Measurements from ENCODE around the gene ZNF691.
A peak's percentile ranks its signal among the peaks of the same experiment; 100 is the strongest.
"Not testable (repeated sequence)": the region's sequence is repeated elsewhere in the genome, so short reads cannot be mapped to it uniquely, and the experiment has no call there.

The ZNF691 gene, protein sequence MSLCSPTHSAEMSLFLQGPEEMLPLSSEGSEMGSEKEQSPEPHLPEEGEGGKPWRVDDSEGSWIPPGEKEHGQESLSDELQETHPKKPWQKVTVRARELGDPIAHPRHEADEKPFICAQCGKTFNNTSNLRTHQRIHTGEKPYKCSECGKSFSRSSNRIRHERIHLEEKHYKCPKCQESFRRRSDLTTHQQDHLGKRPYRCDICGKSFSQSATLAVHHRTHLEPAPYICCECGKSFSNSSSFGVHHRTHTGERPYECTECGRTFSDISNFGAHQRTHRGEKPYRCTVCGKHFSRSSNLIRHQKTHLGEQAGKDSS

DNA sequence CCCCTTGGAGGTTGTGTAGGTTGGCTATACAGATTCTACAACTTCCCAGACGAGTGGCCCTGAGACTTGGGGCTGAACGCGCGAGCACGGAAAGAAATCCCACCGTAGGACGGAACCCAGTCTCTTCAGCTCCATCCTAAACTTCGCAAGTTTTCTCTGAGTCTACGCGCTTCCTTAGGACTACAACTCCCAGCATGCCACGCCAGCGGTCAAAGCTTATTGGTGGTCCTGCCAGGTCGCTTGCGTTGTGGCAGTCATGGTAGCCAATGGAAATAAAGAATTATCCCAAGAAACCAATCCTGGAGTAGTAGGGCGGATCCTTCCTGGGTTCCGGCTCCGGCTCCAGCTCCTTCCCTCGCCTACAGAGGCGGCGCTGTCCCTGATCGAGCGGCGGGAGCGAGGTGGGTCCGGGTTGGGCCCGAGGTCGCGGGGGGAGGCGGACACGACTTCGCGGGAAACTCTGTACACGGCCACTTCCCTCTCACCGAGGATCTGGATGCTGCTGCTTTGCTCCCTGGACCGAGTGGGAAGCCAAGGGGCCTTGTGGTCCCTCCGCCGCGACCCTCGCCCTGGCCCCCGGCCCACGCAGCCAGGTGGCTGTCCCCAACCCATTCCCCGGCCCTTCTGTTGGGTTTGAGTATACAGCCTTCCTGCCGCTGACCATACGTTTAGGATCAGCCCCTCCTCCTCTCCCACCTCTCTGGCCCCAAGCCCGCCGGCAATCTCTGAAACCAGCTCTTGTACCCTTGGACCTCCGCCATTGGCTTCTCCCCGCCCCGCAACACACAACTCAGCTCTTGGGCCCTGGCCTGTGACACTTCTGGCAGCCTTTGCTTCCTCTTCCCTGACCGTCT is at the start of gene ZNF691:
Gene ZNF691, plus strand, starts transcription at position 357 of the 854 bp plus-strand sequence. CDS start 3,046 bp downstream, outside the sequence.
- peak; percentile 63 to 82 for DNase-seq (ENCODE audit: low spot score in 2 of 2)
- H3K4me3 Mint-ChIP-seq, result peak within 1 kb of the TSS; percentile 88
- H3K27me3 Mint-ChIP-seq, result no peaks in the 10 kb centered on the region
- H3K4me1 Mint-ChIP-seq, result peaks cover 26% of the 10 kb centered on the region
- ATAC-seq (replicated peaks; ENCODE audit: extremely low read depth, poor library complexity, severe bottlenecking), result peak; percentile 96
- peak within 1 kb of the TSS; percentile 87 for H3K27ac Mint-ChIP-seq (ENCODE audit: low read depth)
- H3K9me3 Mint-ChIP-seq, result no peaks in the 10 kb centered on the region
- no peaks in the 10 kb centered on the region for H3K36me3 Mint-ChIP-seq (ENCODE audit: insufficient read depth)

DNA sequence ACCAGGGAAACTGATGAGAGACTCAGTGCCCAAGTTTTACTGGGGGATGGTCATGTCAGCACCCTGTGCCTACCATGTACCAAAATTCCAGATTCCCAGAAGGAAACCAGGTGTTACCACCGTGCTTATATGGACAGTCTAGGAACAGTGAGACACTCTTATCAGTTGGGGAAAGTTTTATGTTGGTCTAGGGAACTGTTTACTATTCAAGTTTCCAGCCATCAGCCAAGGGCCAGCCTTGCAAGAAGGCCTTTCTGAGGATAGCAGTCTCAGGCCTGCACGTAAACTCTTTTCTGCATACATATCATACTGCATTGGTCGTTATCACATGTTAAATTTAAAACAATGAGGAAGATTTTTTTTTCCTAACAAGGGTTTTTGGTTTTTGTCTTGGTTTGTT is 49.0 kb upstream of the ZNF691 start:
- Mint-ChIP-seq H3K4me1 (no peaks in the 10 kb centered on the region), H3K27me3 (no peaks in the 10 kb centered on the region), H3K27ac (ENCODE audit: low read depth) (no peak overlapping the region), H3K9me3 (no peaks in the 10 kb centered on the region), H3K4me3 (no peak overlapping the region), H3K36me3 (ENCODE audit: insufficient read depth) (peaks cover 2% of the 10 kb centered on the region)
- ATAC-seq (replicated peaks; ENCODE audit: extremely low read depth, poor library complexity, severe bottlenecking) (no peak), DNase-seq (ENCODE audit: low spot score in 2 of 2) (no peak)

DNA sequence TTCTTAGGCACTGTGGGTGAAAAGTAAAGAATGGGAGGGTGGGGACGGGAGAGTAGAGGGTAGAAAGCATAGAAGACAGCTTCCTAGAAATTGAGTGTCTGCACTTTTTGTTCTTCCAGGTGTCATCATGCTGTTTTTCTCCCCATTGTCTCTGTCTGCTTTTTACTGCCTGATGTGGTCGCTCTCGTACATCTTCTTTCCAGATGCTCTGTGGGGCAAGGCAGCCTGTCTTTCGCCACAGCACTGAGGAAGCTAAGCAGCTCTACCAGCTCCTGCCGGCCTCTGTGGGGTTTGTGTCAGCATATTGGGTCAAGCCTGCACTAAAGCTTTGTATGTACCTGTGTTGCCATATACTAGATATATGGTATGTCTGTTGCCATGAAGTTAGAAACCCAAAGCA is 48.4 kb upstream of the ZNF691 start:
- no peak for DNase-seq (ENCODE audit: low spot score in 2 of 2)
- no peaks in the 10 kb centered on the region for H3K27me3 Mint-ChIP-seq
- ATAC-seq (replicated peaks; ENCODE audit: extremely low read depth, poor library complexity, severe bottlenecking), result no peak
- no peaks in the 10 kb centered on the region for H3K9me3 Mint-ChIP-seq
- H3K4me3 Mint-ChIP-seq, result no peak overlapping the region
- H3K27ac Mint-ChIP-seq (ENCODE audit: low read depth), result no peak overlapping the region
- H3K4me1 Mint-ChIP-seq, result no peaks in the 10 kb centered on the region
- peaks cover 2% of the 10 kb centered on the region for H3K36me3 Mint-ChIP-seq (ENCODE audit: insufficient read depth)

DNA sequence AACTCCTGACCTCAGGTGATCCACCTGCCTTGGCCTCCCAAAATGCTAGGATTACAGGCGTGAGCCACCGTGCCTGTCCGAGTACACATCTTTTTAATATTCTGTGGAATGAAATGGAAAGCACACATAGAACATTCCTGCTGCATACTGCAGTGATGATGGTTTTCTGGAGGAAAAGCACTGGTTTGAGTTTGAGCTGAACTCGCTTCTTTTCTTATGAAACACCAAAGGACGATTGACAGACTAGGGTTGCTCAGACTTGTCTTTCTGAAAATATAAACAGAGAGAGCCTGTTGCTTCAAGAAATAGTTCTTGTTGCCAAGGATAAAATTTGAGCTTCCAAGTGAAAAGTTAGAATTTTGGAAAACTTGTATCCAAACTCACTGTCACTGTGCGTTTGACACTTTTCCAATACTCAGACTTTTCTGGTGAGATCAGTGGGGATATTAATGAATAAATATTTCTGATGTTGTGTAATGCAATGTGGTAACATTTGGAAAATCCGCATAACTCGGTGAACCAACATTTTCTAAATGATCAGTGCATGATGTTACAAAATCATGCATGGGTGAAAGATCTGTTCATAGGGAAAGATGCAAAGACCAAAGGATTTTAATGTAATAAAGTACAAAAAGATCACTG is 44.5 kb upstream of the ZNF691 start:
- H3K27ac Mint-ChIP-seq (ENCODE audit: low read depth), result no peak overlapping the region
- H3K36me3 Mint-ChIP-seq (ENCODE audit: insufficient read depth), result peaks cover 2% of the 10 kb centered on the region
- no peaks in the 10 kb centered on the region for H3K27me3 Mint-ChIP-seq
- no peak for ATAC-seq (replicated peaks; ENCODE audit: extremely low read depth, poor library complexity, severe bottlenecking)
- no peaks in the 10 kb centered on the region for H3K4me1 Mint-ChIP-seq
- H3K9me3 Mint-ChIP-seq, result no peaks in the 10 kb centered on the region
- no peak overlapping the region for H3K4me3 Mint-ChIP-seq
- DNase-seq (ENCODE audit: low spot score in 2 of 2), result no peak

DNA sequence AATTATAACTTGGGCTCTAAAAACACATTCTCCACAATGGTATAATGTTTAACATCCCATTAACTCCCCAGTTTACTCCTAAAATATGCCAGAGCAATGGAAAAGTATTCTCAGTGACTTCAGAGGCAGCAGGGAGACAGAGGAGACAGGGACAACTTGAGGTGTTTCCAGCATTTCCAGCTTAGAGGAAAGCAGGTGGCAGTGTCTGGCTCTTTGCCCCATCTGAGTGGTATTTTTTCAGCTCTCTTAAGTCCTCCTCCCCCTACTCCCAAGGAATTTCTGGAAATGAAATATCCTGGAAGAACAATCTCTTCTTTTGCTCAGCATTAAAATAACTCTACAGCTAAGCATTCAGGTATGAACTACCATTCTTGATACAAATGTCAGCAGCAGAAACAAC is 40.2 kb upstream of the ZNF691 start:
- no peaks in the 10 kb centered on the region for H3K4me1 Mint-ChIP-seq
- DNase-seq (ENCODE audit: low spot score in 2 of 2), result no peak
- no peak for ATAC-seq (replicated peaks; ENCODE audit: extremely low read depth, poor library complexity, severe bottlenecking)
- H3K27me3 Mint-ChIP-seq, result no peaks in the 10 kb centered on the region
- H3K4me3 Mint-ChIP-seq, result no peak overlapping the region
- H3K27ac Mint-ChIP-seq (ENCODE audit: low read depth), result no peak overlapping the region
- H3K9me3 Mint-ChIP-seq, result no peaks in the 10 kb centered on the region
- H3K36me3 Mint-ChIP-seq (ENCODE audit: insufficient read depth), result peaks cover 2% of the 10 kb centered on the region

DNA sequence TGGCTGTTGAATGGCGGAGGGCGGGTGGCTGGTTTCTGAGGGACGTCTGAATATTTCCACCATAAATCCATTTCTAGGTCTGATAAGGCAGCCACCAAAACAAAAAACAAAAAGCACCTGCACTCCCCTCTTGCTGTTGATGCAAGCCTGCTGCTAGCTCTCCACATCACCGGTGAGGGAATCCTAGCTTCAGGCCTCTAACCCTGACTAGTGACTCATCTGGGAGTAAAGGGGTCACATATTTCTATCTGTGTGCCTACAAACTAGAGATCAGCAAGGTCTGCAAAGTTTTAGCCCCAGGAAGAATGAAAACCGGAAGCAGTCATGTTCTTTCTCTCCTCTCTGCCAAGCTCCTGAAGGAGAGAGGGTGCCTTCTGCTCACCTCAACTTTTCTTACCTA is 39.8 kb upstream of the ZNF691 start:
- H3K27me3 Mint-ChIP-seq, result no peaks in the 10 kb centered on the region
- peaks cover 3% of the 10 kb centered on the region for H3K4me1 Mint-ChIP-seq
- no peak overlapping the region for H3K27ac Mint-ChIP-seq (ENCODE audit: low read depth)
- no peak for ATAC-seq (replicated peaks; ENCODE audit: extremely low read depth, poor library complexity, severe bottlenecking)
- no peak overlapping the region for H3K4me3 Mint-ChIP-seq
- no peaks in the 10 kb centered on the region for H3K9me3 Mint-ChIP-seq
- DNase-seq (ENCODE audit: low spot score in 2 of 2), result no peak
- H3K36me3 Mint-ChIP-seq (ENCODE audit: insufficient read depth), result peaks cover 2% of the 10 kb centered on the region

DNA sequence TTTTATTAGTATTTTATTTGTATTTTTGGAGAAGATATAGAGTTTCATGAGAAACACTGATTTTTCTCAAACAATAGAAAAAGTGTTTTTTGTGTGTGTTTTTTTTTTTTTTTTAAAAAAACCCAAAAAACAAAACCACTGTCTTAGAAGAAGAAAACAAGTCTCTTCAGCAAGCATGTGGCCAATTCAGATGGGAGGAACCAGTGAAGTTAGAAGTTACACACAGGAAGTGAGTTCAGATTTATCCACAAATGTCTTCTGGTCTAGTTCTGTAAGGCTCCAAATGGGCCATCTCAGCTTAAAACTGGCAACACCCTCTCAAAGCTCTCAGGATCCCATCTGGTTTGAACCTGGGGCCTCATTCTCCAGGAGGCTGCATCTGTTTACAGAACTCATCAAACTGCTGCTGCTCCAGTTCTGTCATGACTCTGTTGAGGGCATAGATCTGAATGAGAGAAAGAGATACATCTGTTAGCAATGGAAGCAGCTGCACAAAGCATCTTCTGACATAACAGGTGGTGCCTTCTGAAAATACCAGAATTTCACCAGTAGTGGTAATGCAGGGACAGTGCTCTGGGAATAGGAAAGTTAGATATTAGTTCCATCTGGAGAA is 39.3 kb upstream of the ZNF691 start:
- Mint-ChIP-seq H3K4me1 (peaks cover 5% of the 10 kb centered on the region), H3K9me3 (no peaks in the 10 kb centered on the region), H3K27ac (ENCODE audit: low read depth) (no peak overlapping the region), H3K36me3 (ENCODE audit: insufficient read depth) (peaks cover 2% of the 10 kb centered on the region), H3K27me3 (no peaks in the 10 kb centered on the region), H3K4me3 (no peak overlapping the region)
- no peak for DNase-seq (ENCODE audit: low spot score in 2 of 2)
- ATAC-seq (replicated peaks; ENCODE audit: extremely low read depth, poor library complexity, severe bottlenecking), result no peak

DNA sequence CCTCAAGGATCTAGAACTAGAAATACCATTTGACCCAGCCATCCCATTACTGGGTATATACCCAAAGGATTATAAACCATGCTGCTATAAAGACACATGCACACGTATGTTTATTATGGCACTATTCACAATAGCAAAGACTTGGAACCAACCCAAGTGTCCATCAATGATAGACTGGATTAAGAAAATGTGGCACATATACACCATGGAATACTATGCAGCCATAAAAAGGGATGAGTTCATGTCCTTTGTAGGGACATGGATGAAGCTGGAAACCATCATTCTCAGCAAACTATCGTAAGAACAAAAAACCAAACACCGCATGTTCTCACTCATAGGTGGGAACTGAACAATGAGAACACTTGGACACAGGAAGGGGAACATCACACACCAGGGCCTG is 31.6 kb upstream of the ZNF691 start:
- not testable (repeated sequence) for H3K9me3 Mint-ChIP-seq; ATAC-seq (replicated peaks; ENCODE audit: extremely low read depth, poor library complexity, severe bottlenecking); DNase-seq (ENCODE audit: low spot score in 2 of 2); H3K27me3 Mint-ChIP-seq; H3K4me3 Mint-ChIP-seq; H3K36me3 Mint-ChIP-seq (ENCODE audit: insufficient read depth); H3K27ac Mint-ChIP-seq (ENCODE audit: low read depth)
- peaks cover 24% of the 10 kb centered on the region for H3K4me1 Mint-ChIP-seq

DNA sequence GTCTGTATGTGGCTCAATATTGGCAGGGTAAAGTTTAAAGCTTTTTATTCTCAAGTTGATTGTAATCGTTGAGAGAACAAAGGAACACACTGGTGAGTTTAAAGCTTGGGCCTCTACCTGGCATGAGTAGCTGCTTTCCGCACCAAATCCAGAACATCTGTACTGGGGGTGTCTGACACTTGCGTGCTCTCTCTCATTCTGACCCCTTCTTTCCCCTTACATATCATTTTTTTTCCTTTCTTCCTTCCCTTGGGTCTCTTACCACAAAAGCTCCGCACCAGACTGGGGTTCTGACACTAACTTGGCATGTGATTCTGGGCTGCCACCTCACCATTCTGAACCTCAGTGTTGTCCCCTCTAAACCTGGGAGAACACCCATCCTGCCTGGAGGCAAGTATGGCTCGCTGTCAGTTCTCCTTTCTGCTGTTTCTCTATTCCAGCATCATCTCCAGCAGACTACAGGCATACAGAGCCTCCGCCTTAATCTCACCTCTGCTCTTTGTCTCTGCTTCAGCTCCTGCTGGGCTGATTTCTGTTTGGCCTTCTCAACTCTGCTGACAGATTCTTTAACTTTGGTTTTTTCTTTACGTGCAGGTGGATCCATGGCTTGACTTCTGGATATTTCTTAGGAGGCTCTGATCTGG is 30.4 kb upstream of the ZNF691 start:
- no peak for DNase-seq (ENCODE audit: low spot score in 2 of 2)
- no peaks in the 10 kb centered on the region for H3K9me3 Mint-ChIP-seq
- ATAC-seq (replicated peaks; ENCODE audit: extremely low read depth, poor library complexity, severe bottlenecking), result no peak
- no peaks in the 10 kb centered on the region for H3K27me3 Mint-ChIP-seq
- peaks cover 6% of the 10 kb centered on the region for H3K36me3 Mint-ChIP-seq (ENCODE audit: insufficient read depth)
- H3K4me3 Mint-ChIP-seq, result peak overlapping the region; percentile 82
- H3K27ac Mint-ChIP-seq (ENCODE audit: low read depth), result peak overlapping the region; percentile 83
- peaks cover 27% of the 10 kb centered on the region for H3K4me1 Mint-ChIP-seq

DNA sequence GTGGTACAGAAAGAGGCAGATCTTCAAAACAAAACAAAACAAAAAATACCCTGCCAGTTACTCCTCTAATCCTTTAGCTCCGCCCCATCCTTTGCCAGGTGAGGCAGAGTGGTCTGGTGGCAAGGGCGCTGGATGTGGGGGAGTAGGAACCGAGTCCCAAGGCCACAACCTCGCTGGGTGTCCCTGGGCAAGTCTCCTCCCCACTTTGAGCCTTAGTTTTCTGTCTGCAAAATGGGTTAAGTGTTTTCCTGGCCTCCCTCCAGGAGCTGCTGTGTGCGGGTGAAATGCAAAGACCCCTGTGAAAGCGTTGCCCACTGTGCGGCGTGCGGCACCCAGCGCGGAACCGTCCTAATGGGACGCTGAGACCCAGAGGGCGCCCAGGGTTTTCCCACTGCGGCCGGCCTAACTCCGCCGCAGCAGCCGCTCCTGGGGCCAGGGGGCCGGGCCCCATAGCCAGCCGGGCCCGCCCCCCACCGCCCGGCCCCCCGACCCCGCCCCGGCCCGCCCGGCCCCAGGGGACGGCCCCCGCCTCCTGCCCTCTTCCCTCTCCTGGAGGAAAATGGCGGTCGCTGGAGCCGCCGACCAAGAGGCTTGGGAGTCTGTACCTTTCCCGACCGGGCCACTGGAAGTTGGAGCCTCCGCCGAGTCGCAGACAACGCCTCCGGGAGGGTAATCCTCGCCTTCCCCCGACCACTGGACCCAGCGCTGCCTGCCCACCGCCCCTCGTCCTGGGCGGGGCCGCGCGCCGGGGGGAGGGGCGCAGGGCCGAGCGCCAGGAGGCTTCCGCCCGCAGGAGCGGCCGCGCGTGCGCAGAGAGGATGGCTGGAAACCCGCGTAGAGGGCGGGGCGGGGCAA is 29.6 kb upstream of the ZNF691 start, which contains the start of the genes ERMAP and SVBP:
Gene ERMAP, plus strand, starts transcription at position 538 of the 855 bp plus-strand sequence. CDS start 13,327 bp downstream, outside the sequence.
Gene SVBP, minus strand, starts transcription at position 813 of the 855 bp plus-strand sequence. CDS start 853 bp downstream, outside the sequence.
- Mint-ChIP-seq H3K4me1 (peaks cover 22% of the 10 kb centered on the region), H3K27me3 (no peaks in the 10 kb centered on the region), H3K36me3 (ENCODE audit: insufficient read depth) (peaks cover 6% of the 10 kb centered on the region), H3K9me3 (no peaks in the 10 kb centered on the region), H3K27ac (ENCODE audit: low read depth) (peak within 1 kb of the TSS; percentile 83), H3K4me3 (peak within 1 kb of the TSS; percentile 82)
- ATAC-seq (replicated peaks; ENCODE audit: extremely low read depth, poor library complexity, severe bottlenecking) (peak; percentile 79), DNase-seq (ENCODE audit: low spot score in 2 of 2) (peak; percentile 81 to 86)

DNA sequence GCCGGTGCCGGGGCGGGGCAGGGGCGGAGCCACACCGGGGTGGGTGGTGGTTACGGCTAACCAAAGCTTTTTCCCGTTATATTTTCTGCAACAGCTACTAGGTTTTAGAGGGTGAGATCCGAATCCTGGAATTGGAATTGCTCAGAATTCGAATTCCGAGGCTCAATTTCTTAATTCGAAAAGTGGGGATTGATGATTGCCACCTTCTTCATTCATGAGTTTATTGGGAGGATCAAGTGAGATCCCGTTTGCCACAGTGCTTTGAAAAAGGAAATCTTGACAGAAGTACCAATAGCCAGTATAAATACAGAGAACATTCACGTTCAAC is 29.0 kb upstream of the ZNF691 start:
- Mint-ChIP-seq H3K27me3 (no peaks in the 10 kb centered on the region), H3K4me3 (peak overlapping the region; percentile 82), H3K9me3 (no peaks in the 10 kb centered on the region), H3K4me1 (peaks cover 22% of the 10 kb centered on the region), H3K27ac (ENCODE audit: low read depth) (no peak overlapping the region), H3K36me3 (ENCODE audit: insufficient read depth) (peaks cover 6% of the 10 kb centered on the region)
- DNase-seq (ENCODE audit: low spot score in 2 of 2) (no peak), ATAC-seq (replicated peaks; ENCODE audit: extremely low read depth, poor library complexity, severe bottlenecking) (no peak)

All from central memory CD8-positive, alpha-beta T cell (primary cell).